Prostate gland (tissue), 2 donors: ENCODE measurements around the gene CNOT9. TPM values are rescaled to one million over a fixed set of nuclear protein-coding genes. Genes with fewer than 3 reads are reported as not detected.

Experiments used
- DNase-seq: peaks from one replicate; pipeline ENCODE4 v3.0.0-alpha.2; 2019; ENCODE audit warnings: low spot score
- H3K27ac ChIP-seq, 2 donors: fragments of 200-600 bp; sonication (generic); 2 replicates each; pipeline ENCODE4 v1.5.1; 2017 to 2019
- H3K27me3 ChIP-seq: fragments of 200-600 bp; sonication (generic); replicated peaks from 2 replicates; pipeline ENCODE4 v1.5.1; 2019; ENCODE audit not compliant: insufficient read depth
- H3K36me3 ChIP-seq, 2 donors: fragments of 200-600 bp; sonication (generic); 1 replicate in 1 of 2; 2 replicates in 1 of 2; pipeline versions ENCODE4 v1.5.1 to v1.8.1; 2017 to 2019
- H3K4me1 ChIP-seq: fragments of 200-600 bp; sonication (generic); replicated peaks from 2 replicates; pipeline ENCODE4 v1.5.1; 2019
- H3K4me3 ChIP-seq, 2 donors: fragments of 200-600 bp; sonication (generic); 2 replicates each; pipeline ENCODE4 v1.5.1; 2017 to 2019
- H3K9me3 ChIP-seq: fragments of 200-600 bp; sonication (generic); 2 replicates; pipeline ENCODE4 v1.5.1; 2017
- POLR2A ChIP-seq: fragments of 450-650 bp; IDR thresholded peaks from one replicate; pipeline ENCODE4 v1.6.1; 2016; ENCODE audit warnings: antibody characterized with exemption, mild to moderate bottlenecking
- POLR2AphosphoS5 ChIP-seq: sonication (generic); formaldehyde crosslinking; IDR thresholded peaks from one replicate; pipeline ENCODE4 v1.6.1; 2017; ENCODE audit warnings: antibody characterized with exemption
- WGBS: methylation state at CpG from one replicate; pipeline ENCODE4 v1.1.5; 2018; 5-methylcytosine and 5-hydroxymethylcytosine counted together
- intact Hi-C: fragments of 100-400 bp; cut with DNase I; formaldehyde crosslinking; loops from one replicate; pipeline ENCODE4 v1.14.2; 2022
- total RNA-seq, 2 donors: library from RNA; depleted of rRNA; stranded (reverse); fragments of >200 nt; gene quantifications; one replicate each; pipeline ENCODE4 v1.1.0, GENCODE V29; 2016
- TF ChIP-seq, protein P1 (sequence below), 4 experiments: fragments of 200-600 bp in 2 of 4; fragments of 450-650 bp in 2 of 4; sonication (generic) in 2 of 4; IDR thresholded peaks; 1 replicate in 3 of 4; 2 replicates in 1 of 4; pipeline ENCODE4 v1.5.1; 2016 to 2019; ENCODE audit warnings: antibody characterized with exemption in 4 of 4, mild to moderate bottlenecking in 2 of 4, moderate library complexity in 2 of 4

Gene CNOT9
- total RNA-seq, 2 donors from 2014 or later, result 31.7 to 77.6 TPM

DNA sequence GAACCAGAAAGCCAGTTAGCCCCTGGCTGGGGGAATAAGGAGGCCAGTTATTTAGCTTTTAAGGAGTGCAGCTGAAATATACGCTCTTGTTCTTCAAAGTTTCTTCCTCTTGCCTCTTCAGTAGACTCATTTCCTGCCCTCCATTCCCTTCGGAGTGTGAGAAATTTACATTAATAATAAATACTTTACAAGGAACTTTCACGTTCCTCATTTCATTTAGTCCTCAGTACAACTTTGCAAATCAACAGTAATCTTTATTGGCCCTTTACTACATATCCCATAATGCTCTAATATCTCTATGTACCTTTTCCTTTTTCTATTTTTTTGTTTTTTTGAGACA lies 54.7 kb downstream of the CNOT9 start:
- Histone ChIP-seq H3K27me3 (no peaks in the 10 kb centered on the region), H3K4me3 (no peak overlapping the region), H3K27ac (no peak overlapping the region), H3K36me3 (no peaks in the 10 kb centered on the region), H3K9me3 (no peaks in the 10 kb centered on the region), H3K4me1 (no peaks in the 10 kb centered on the region)
- WGBS, result 65% methylated on average over 3 of the region's 3 CpGs
- DNase-seq, result no peak
- intact Hi-C loops, result no loop called here
- no peak for TF ChIP-seq POLR2A
- TF ChIP-seq POLR2AphosphoS5, result no peak
- TF ChIP-seq, protein P1, sequence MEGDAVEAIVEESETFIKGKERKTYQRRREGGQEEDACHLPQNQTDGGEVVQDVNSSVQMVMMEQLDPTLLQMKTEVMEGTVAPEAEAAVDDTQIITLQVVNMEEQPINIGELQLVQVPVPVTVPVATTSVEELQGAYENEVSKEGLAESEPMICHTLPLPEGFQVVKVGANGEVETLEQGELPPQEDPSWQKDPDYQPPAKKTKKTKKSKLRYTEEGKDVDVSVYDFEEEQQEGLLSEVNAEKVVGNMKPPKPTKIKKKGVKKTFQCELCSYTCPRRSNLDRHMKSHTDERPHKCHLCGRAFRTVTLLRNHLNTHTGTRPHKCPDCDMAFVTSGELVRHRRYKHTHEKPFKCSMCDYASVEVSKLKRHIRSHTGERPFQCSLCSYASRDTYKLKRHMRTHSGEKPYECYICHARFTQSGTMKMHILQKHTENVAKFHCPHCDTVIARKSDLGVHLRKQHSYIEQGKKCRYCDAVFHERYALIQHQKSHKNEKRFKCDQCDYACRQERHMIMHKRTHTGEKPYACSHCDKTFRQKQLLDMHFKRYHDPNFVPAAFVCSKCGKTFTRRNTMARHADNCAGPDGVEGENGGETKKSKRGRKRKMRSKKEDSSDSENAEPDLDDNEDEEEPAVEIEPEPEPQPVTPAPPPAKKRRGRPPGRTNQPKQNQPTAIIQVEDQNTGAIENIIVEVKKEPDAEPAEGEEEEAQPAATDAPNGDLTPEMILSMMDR (IDR thresholded peaks at IDR 0.05), result no peak

DNA sequence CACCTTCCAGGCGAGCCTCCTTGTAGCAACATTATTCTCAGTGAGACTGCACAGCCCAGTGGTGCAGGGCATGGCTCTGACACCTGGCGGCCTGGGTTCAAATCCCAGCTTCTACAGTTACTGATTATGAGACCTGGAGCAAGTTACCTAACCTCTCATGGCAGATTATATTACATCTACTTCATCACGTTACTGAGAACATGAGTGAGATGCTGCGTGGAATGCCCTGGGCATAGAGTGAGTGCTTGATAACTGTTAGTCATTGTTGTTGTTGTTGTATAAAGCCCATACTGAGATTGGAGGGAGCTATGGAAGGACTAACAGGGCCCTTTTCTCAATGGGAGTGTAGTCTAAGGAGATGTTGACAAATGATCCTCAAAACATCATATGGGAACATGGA lies 57.7 kb downstream of the CNOT9 start:
- H3K9me3 ChIP-seq, result no peaks in the 10 kb centered on the region
- no peak overlapping the region for H3K27ac ChIP-seq
- H3K36me3 ChIP-seq, result no peaks in the 10 kb centered on the region
- intact Hi-C loops, result no loop called here
- no peaks in the 10 kb centered on the region for H3K4me1 ChIP-seq
- no peaks in the 10 kb centered on the region for H3K27me3 ChIP-seq
- WGBS, result 92% methylated on average over 4 of the region's 4 CpGs
- DNase-seq, result no peak
- no peak for TF ChIP-seq POLR2A
- no peak overlapping the region for H3K4me3 ChIP-seq

DNA sequence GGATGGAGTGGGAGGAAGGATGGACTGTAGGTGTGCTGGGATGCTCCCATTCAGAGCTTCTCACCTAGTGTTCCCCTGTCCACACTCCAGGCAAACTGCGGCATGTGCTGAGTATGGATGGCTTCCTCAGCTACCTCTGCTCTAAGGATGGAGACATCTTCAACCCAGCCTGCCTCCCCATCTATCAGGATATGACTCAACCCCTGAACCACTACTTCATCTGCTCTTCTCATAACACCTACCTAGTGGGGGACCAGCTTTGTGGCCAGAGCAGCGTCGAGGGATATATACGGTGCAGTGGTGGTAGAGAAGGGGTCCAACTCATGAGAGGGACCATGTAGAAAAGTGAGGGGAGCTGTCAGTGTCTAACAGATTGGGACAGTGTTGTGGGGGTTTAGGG lies 59.3 kb downstream of the CNOT9 start:
- no peaks in the 10 kb centered on the region for H3K36me3 ChIP-seq
- WGBS, result 93% methylated on average over 4 of the region's 4 CpGs
- intact Hi-C loops, result no loop called here
- no peak overlapping the region for H3K27ac ChIP-seq
- no peaks in the 10 kb centered on the region for H3K9me3 ChIP-seq
- no peak overlapping the region for H3K4me3 ChIP-seq
- DNase-seq, result no peak
- H3K27me3 ChIP-seq, result no peaks in the 10 kb centered on the region
- no peaks in the 10 kb centered on the region for H3K4me1 ChIP-seq
- no peak for TF ChIP-seq POLR2A
- TF ChIP-seq POLR2AphosphoS5, result no peak

DNA sequence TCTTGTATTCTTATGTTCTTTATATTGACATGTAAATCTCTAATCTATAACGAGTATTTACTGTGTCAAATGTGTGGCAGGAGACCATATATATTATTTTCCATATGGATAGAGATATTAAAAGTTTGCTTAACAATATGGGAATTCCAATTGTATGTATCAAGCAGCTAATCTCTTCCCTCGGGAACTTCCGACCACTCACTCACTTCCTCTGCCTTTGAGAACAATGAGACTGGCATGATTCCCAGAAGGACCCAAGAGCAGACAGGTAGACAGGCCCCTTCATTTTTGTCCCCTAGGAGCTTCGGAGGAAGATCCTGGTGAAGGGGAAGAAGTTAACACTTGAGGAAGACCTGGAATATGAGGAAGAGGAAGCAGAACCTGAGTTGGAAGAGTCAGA lies 63.2 kb downstream of the CNOT9 start:
- no peaks in the 10 kb centered on the region for H3K4me1 ChIP-seq
- no peak for TF ChIP-seq POLR2A
- TF ChIP-seq, protein P1 (IDR thresholded peaks at IDR 0.05), result no peak
- no peak for TF ChIP-seq POLR2AphosphoS5
- no peak overlapping the region for H3K4me3 ChIP-seq
- H3K27me3 ChIP-seq, result no peaks in the 10 kb centered on the region
- no peaks in the 10 kb centered on the region for H3K36me3 ChIP-seq
- H3K27ac ChIP-seq, result no peak overlapping the region
- intact Hi-C loops, result loop anchor here (5.0 kb wide), 1 partner anchor 40 kb away; no protein-coding TSS in a partner anchor
- 55% methylated on average over 4 of the region's 4 CpGs for WGBS
- H3K9me3 ChIP-seq, result no peaks in the 10 kb centered on the region
- DNase-seq, result no peak

DNA sequence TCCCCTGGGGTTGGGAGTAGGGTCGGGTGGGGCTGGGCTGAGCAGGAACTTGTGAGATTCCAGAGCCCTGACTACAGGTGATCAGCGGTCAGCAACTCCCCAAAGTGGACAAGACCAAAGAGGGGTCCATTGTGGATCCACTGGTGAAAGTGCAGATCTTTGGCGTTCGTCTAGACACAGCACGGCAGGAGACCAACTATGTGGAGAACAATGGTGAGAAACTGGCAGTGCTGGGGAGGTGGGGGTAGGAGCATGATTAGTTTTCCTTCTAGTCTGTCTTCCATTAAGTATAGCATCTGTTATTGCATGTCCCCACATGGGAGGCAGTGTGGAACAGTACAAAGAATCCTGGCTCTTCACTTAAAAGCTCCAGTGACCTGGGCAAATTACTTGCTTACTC lies 67.1 kb downstream of the CNOT9 start:
- intact Hi-C loops, result no loop called here
- TF ChIP-seq POLR2A (no peak), POLR2AphosphoS5 (no peak)
- TF ChIP-seq, protein P1 (IDR thresholded peaks at IDR 0.05), result no peak
- no peak for DNase-seq
- Histone ChIP-seq H3K4me3 (no peak overlapping the region), H3K36me3 (peaks cover 4 to 13% of the 10 kb centered on the region in 2 donors), H3K27me3 (no peaks in the 10 kb centered on the region), H3K9me3 (no peaks in the 10 kb centered on the region), H3K27ac (no peak overlapping the region), H3K4me1 (no peaks in the 10 kb centered on the region)
- 96% methylated on average over 5 of the region's 5 CpGs for WGBS

DNA sequence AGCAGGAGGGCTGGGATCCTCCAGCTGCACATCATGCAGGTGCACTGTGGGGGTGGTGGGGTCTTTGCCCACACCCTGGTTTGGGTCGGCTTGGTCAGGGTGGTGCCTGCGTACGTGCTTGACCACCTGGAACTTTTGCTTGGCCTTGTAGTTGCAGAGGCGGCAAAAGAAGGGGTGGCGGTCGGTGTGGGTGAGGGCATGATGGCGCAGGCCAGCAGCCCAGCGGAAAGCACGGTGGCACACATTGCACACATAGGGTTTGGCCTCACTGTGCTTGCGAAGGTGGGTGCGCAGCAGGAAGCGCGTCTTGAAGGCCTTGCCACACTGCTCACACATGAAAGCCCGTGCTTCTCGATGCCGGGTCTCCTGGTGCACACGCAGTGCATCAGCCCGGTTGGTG lies 69.7 kb downstream of the CNOT9 start:
- Histone ChIP-seq H3K4me1 (no peaks in the 10 kb centered on the region), H3K36me3 (peaks cover 4 to 14% of the 10 kb centered on the region in 2 donors), H3K4me3 (no peak overlapping the region), H3K27me3 (no peaks in the 10 kb centered on the region), H3K27ac (no peak overlapping the region), H3K9me3 (no peaks in the 10 kb centered on the region)
- WGBS, result 95% methylated on average over 18 of the region's 18 CpGs
- intact Hi-C loops, result no loop called here
- DNase-seq, result no peak
- TF ChIP-seq, protein P1 (IDR thresholded peaks at IDR 0.05), result no peak
- TF ChIP-seq POLR2AphosphoS5, result no peak
- TF ChIP-seq POLR2A, result no peak
